Stimulated activated CD4-positive, alpha-beta T cell treated with anti-CD3 and anti-CD28 coated beads, TNF-alpha, amount 100 ng/mL, for 1 hour (primary cell): Measurements from ENCODE around the gene LIMS1.

ENCODE experiments used
- DNase-seq, 3 donors: peaks; one replicate each; pipeline ENCODE4 v3.0.0-alpha.2; 2020; ENCODE audit warnings: low read depth in 3 of 3, low spot score in 1 of 3

LIMS1 gene

GRCh38 chr2:108613261-108614042 lies 79.2 kb downstream of the LIMS1 start:
- DNase-seq: no peak

- no peak for DNase-seq
Observed at GRCh38 chr2:108614043-108614545, 79.8 kb downstream of the LIMS1 start.

GRCh38 chr2:108614659-108615058 lies 80.4 kb downstream of the LIMS1 start:
- DNase-seq: no peak

- DNase-seq: no peak
Observed at GRCh38 chr2:108615480-108616090, 81.3 kb downstream of the LIMS1 start.

GRCh38 chr2:108616318-108616717 lies 82.0 kb downstream of the LIMS1 start:
- no peak for DNase-seq

GRCh38 chr2:108616751-108617161 lies 82.5 kb downstream of the LIMS1 start:
- no peak for DNase-seq

GRCh38 chr2:108617617-108618016 lies 83.3 kb downstream of the LIMS1 start:
- DNase-seq: no peak

- no peak for DNase-seq
Observed at GRCh38 chr2:108619925-108620620, 85.8 kb downstream of the LIMS1 start.

GRCh38 chr2:108620656-108621055 lies 86.4 kb downstream of the LIMS1 start:
- no peak for DNase-seq

GRCh38 chr2:108621087-108621559 lies 86.9 kb downstream of the LIMS1 start:
- peak; percentile 46 to 70 (median 62) for DNase-seq

GRCh38 chr2:108621687-108622681 lies 87.7 kb downstream of the LIMS1 start:
- DNase-seq: no peak

- DNase-seq: no peak
Observed at GRCh38 chr2:108623616-108624015, 89.3 kb downstream of the LIMS1 start.

GRCh38 chr2:108625186-108625827 lies 91.0 kb downstream of the LIMS1 start:
- DNase-seq: no peak

- no peak for DNase-seq
Observed at GRCh38 chr2:108625828-108626195, 91.5 kb downstream of the LIMS1 start.

- DNase-seq: no peak
Observed at GRCh38 chr2:108626995-108627394, 92.7 kb downstream of the LIMS1 start.

GRCh38 chr2:108627911-108628567 lies 93.8 kb downstream of the LIMS1 start:
- DNase-seq: no peak

- DNase-seq: no peak
Observed at GRCh38 chr2:108628936-108629335, 94.7 kb downstream of the LIMS1 start.

GRCh38 chr2:108629417-108629816 lies 95.1 kb downstream of the LIMS1 start:
- no peak for DNase-seq

- no peak for DNase-seq
Observed at GRCh38 chr2:108630567-108631405, 96.5 kb downstream of the LIMS1 start.
